Activated naive CD8-positive, alpha-beta T cell treated with anti-CD3 and anti-CD28 coated beads, Interleukin-2, amount 10 ng/mL, durations not matched to agents 7 days and 5 days (primary cell): Measurements from ENCODE around the gene TAGLN. TPM values are rescaled to one million over a fixed set of nuclear protein-coding genes. Genes with fewer than 3 reads are reported as not detected.
A peak's percentile ranks its signal among the peaks of the same experiment; 100 is the strongest.

Experiments used
- ATAC-seq: fragments of 150-1000 bp; cut with Tn5 transposase; one replicate; pipeline ENCODE4 v1.10.0; 2021; ENCODE audit warnings: low read depth, moderate library complexity
- POLR2A ChIA-PET: fragments of 350-600 bp; sonication (Branson Sonifier 250); formaldehyde crosslinking; loops from one replicate; lab custom pipeline; 2021; ENCODE audit warnings: antibody characterized with exemption; lab: Charles Lee
- DNase-seq: peaks from one replicate; pipeline ENCODE4 v3.0.0; 2021
- H3K27ac Mint-ChIP-seq: one replicate; pipeline ENCODE4 v1.8.0; 2022; ENCODE audit warnings: mild to moderate bottlenecking, mixed read lengths
- H3K27me3 Mint-ChIP-seq: one replicate; pipeline ENCODE4 v1.8.0; 2022; ENCODE audit warnings: mild to moderate bottlenecking, moderate library complexity, mixed read lengths
- H3K36me3 Mint-ChIP-seq: one replicate; pipeline ENCODE4 v1.8.0; 2021; ENCODE audit warnings: mild to moderate bottlenecking, mixed read lengths
- H3K4me1 Mint-ChIP-seq: one replicate; pipeline ENCODE4 v1.8.0; 2021; ENCODE audit warnings: mixed read lengths
- H3K4me3 Mint-ChIP-seq: one replicate; pipeline ENCODE4 v1.8.0; 2022; ENCODE audit warnings: mild to moderate bottlenecking, moderate library complexity, mixed read lengths
- H3K9me3 Mint-ChIP-seq: one replicate; pipeline ENCODE4 v1.8.0; 2021; ENCODE audit warnings: mixed read lengths
- total RNA-seq, 2 experiments: library from RNA; stranded (reverse); gene quantifications; one replicate each; pipeline ENCODE4 v1.2.3, GENCODE V29; 2021

Gene TAGLN
- total RNA-seq, 2 experiments from 2014 or later: 6.2 to 6.4 TPM

GRCh38 chr11:117226388-117227385 is 27.5 kb downstream of the TAGLN start:
- ATAC-seq: peak; percentile 61
- H3K4me3 Mint-ChIP-seq: no peak overlapping the region
- POLR2A ChIA-PET: interaction anchor here (0.6 to 1.2 kb wide), 3 partner anchors 47 to 1534 kb away, joined by 3 to 6 read pairs (median 3); partner anchors contain the start of gene PAFAH1B2
- peaks cover 32% of the 10 kb centered on the region for H3K4me1 Mint-ChIP-seq
- peaks cover 35% of the 10 kb centered on the region for H3K36me3 Mint-ChIP-seq
- no peaks in the 10 kb centered on the region for H3K9me3 Mint-ChIP-seq
- H3K27me3 Mint-ChIP-seq: no peaks in the 10 kb centered on the region
- peak overlapping the region; percentile 25 for H3K27ac Mint-ChIP-seq
- DNase-seq: no peak

GRCh38 chr11:117228091-117228490 is 28.9 kb downstream of the TAGLN start:
- Mint-ChIP-seq H3K27ac (peak overlapping the region; percentile 46), H3K36me3 (peaks cover 31% of the 10 kb centered on the region), H3K4me3 (no peak overlapping the region), H3K4me1 (peaks cover 30% of the 10 kb centered on the region), H3K27me3 (no peaks in the 10 kb centered on the region), H3K9me3 (no peaks in the 10 kb centered on the region)
- ATAC-seq: no peak
- no peak for DNase-seq
- POLR2A ChIA-PET: no interaction called here

- ATAC-seq: no peak
- H3K4me3 Mint-ChIP-seq: peak overlapping the region; percentile 96
- no peak for DNase-seq
- no peaks in the 10 kb centered on the region for H3K9me3 Mint-ChIP-seq
- H3K27ac Mint-ChIP-seq: peak overlapping the region; percentile 96
- H3K36me3 Mint-ChIP-seq: peaks cover 27% of the 10 kb centered on the region
- POLR2A ChIA-PET: interaction anchor here (0.6 to 1.6 kb wide), 3 partner anchors 17 to 299 kb away, joined by 3 to 16 read pairs (median 4); partner anchors contain the start of gene SIDT2
- peaks cover 42% of the 10 kb centered on the region for H3K4me1 Mint-ChIP-seq
- H3K27me3 Mint-ChIP-seq: no peaks in the 10 kb centered on the region
Measured at GRCh38 chr11:117229411-117229810, 30.2 kb downstream of the TAGLN start.

- ATAC-seq (peak; percentile 0), DNase-seq (no peak)
- no peaks in the 10 kb centered on the region for H3K9me3 Mint-ChIP-seq
- POLR2A ChIA-PET: interaction anchor here (0.6 to 2.4 kb wide), 6 partner anchors 9 to 300 kb away, joined by 3 to 16 read pairs (median 4); partner anchors contain the start of genes PAFAH1B2, SIDT2 and SIK3
- peaks cover 23% of the 10 kb centered on the region for H3K36me3 Mint-ChIP-seq
- H3K27ac Mint-ChIP-seq: peak overlapping the region; percentile 96
- H3K27me3 Mint-ChIP-seq: no peaks in the 10 kb centered on the region
- peaks cover 42% of the 10 kb centered on the region for H3K4me1 Mint-ChIP-seq
- peak overlapping the region; percentile 96 for H3K4me3 Mint-ChIP-seq
Measured at GRCh38 chr11:117229931-117230285, 30.7 kb downstream of the TAGLN start.

GRCh38 chr11:117230286-117230961 is 31.3 kb downstream of the TAGLN start:
- Mint-ChIP-seq H3K4me1 (peaks cover 42% of the 10 kb centered on the region), H3K27me3 (no peaks in the 10 kb centered on the region), H3K27ac (peak overlapping the region; percentile 96), H3K9me3 (no peaks in the 10 kb centered on the region), H3K4me3 (peak overlapping the region; percentile 96), H3K36me3 (peaks cover 23% of the 10 kb centered on the region)
- peak; percentile 44 for ATAC-seq
- DNase-seq: peak; percentile 52
- POLR2A ChIA-PET: interaction anchor here (0.7 to 2.4 kb wide), 7 partner anchors 10 to 785 kb away, joined by 3 to 16 read pairs (median 3); partner anchors contain the start of genes PAFAH1B2, SIDT2, SIK3 and ZPR1

GRCh38 chr11:117230999-117231841 is 32.0 kb downstream of the TAGLN start:
- peaks cover 42% of the 10 kb centered on the region for H3K4me1 Mint-ChIP-seq
- peak overlapping the region; percentile 96 for H3K27ac Mint-ChIP-seq
- peaks cover 22% of the 10 kb centered on the region for H3K36me3 Mint-ChIP-seq
- DNase-seq: no peak
- ATAC-seq: peak; percentile 7
- H3K9me3 Mint-ChIP-seq: no peaks in the 10 kb centered on the region
- H3K4me3 Mint-ChIP-seq: peak overlapping the region; percentile 96
- no peaks in the 10 kb centered on the region for H3K27me3 Mint-ChIP-seq
- POLR2A ChIA-PET: interaction anchor here (0.7 to 2.4 kb wide), 12 partner anchors 9 to 785 kb away, joined by 3 to 16 read pairs (median 4); partner anchors contain the start of genes CEP164, PAFAH1B2, SIDT2 and SIK3

GRCh38 chr11:117231842-117232091 is 32.6 kb downstream of the TAGLN start, which contains the start of gene PCSK7:
Gene PCSK7 (minus strand): TSS chr11:117232073. CDS start chr11:117229844, 2,229 bp downstream.
- H3K36me3 Mint-ChIP-seq: peaks cover 23% of the 10 kb centered on the region
- DNase-seq (no peak), ATAC-seq (no peak)
- POLR2A ChIA-PET: interaction anchor here (1.0 to 2.4 kb wide), 9 partner anchors 10 to 460 kb away, joined by 3 to 15 read pairs (median 5); partner anchors contain the start of genes CEP164, PAFAH1B2 and ZPR1
- H3K4me1 Mint-ChIP-seq: peaks cover 39% of the 10 kb centered on the region
- no peaks in the 10 kb centered on the region for H3K27me3 Mint-ChIP-seq
- peak within 1 kb of the TSS; percentile 100 for H3K4me3 Mint-ChIP-seq
- H3K9me3 Mint-ChIP-seq: no peaks in the 10 kb centered on the region
- H3K27ac Mint-ChIP-seq: peak within 1 kb of the TSS; percentile 100

- Mint-ChIP-seq H3K27me3 (no peaks in the 10 kb centered on the region), H3K27ac (peak within 1 kb of the TSS; percentile 100), H3K36me3 (peaks cover 20% of the 10 kb centered on the region), H3K4me3 (peak within 1 kb of the TSS; percentile 100), H3K9me3 (no peaks in the 10 kb centered on the region), H3K4me1 (peaks cover 36% of the 10 kb centered on the region)
- ATAC-seq (peak; percentile 73), DNase-seq (peak; percentile 87)
- POLR2A ChIA-PET: interaction anchor here (1.0 to 2.4 kb wide), 7 partner anchors 10 to 379 kb away, joined by 3 to 15 read pairs (median 5); partner anchors contain the start of genes CEP164 and PAFAH1B2
Measured at GRCh38 chr11:117232092-117232878, 33.1 kb downstream of the TAGLN start, which contains the start of gene RNF214. Gene RNF214 (plus strand): TSS chr11:117232671. CDS start chr11:117234273, 1,602 bp downstream.

- Mint-ChIP-seq H3K9me3 (no peaks in the 10 kb centered on the region), H3K4me1 (peaks cover 36% of the 10 kb centered on the region), H3K27me3 (no peaks in the 10 kb centered on the region), H3K36me3 (peaks cover 17% of the 10 kb centered on the region), H3K27ac (peak overlapping the region; percentile 89), H3K4me3 (peak overlapping the region; percentile 93)
- POLR2A ChIA-PET: interaction anchor here (1.1 to 2.4 kb wide), 4 partner anchors 15 to 100 kb away, joined by 4 to 8 read pairs (median 6); partner anchors contain the start of gene CEP164
- peak; percentile 58 for DNase-seq
- peak; percentile 3 for ATAC-seq
Measured at GRCh38 chr11:117232911-117233409, 33.8 kb downstream of the TAGLN start.

GRCh38 chr11:117238221-117238620 is 39.1 kb downstream of the TAGLN start:
- POLR2A ChIA-PET: no interaction called here

GRCh38 chr11:117239295-117239694 is 40.1 kb downstream of the TAGLN start:
- H3K27me3 Mint-ChIP-seq: no peaks in the 10 kb centered on the region
- peaks cover 1% of the 10 kb centered on the region for H3K4me1 Mint-ChIP-seq

More at GRCh38 chr11:117238221-117238620, 39.1 kb downstream of the TAGLN start:
- ATAC-seq (no peak), DNase-seq (no peak)
- H3K4me1 Mint-ChIP-seq: peaks cover 12% of the 10 kb centered on the region
- H3K27ac Mint-ChIP-seq: no peak overlapping the region
- no peaks in the 10 kb centered on the region for H3K27me3 Mint-ChIP-seq
- no peaks in the 10 kb centered on the region for H3K9me3 Mint-ChIP-seq
- H3K36me3 Mint-ChIP-seq: peaks cover 8% of the 10 kb centered on the region
- no peak overlapping the region for H3K4me3 Mint-ChIP-seq

More at GRCh38 chr11:117239295-117239694, 40.1 kb downstream of the TAGLN start:
- ATAC-seq: no peak
- Mint-ChIP-seq H3K9me3 (no peaks in the 10 kb centered on the region), H3K36me3 (peaks cover 10% of the 10 kb centered on the region), H3K4me3 (no peak overlapping the region), H3K27ac (no peak overlapping the region)
- POLR2A ChIA-PET: no interaction called here
- DNase-seq: no peak
